Measurements from ENCODE around the gene MSH3.
A peak's percentile ranks its signal among the peaks of the same experiment; 100 is the strongest.
"Not testable (repeated sequence)": the region's sequence is repeated elsewhere in the genome, so short reads cannot be mapped to it uniquely, and the experiment has no call there.

MSH3 gene

DNA sequence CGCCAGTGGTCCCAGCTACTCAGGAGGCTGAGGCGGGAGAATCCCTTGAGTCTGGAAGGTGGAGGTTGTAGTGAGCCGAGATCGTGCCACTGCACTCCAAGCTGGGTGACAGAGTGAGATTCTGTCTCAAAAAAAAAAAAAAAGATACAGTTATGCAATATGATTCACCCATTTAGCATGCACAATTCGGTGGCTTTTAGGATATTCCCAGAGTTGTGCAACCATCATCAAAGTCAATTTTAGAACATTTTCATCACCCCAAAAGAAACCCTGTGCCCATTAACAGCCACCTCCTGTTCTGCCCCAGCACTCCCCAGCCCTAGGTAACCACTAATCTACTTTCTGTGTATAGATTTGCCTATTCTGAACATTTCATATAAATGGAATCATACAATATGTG is 4.7 kb downstream of the MSH3 start:
- no peak for DNase-seq

DNA sequence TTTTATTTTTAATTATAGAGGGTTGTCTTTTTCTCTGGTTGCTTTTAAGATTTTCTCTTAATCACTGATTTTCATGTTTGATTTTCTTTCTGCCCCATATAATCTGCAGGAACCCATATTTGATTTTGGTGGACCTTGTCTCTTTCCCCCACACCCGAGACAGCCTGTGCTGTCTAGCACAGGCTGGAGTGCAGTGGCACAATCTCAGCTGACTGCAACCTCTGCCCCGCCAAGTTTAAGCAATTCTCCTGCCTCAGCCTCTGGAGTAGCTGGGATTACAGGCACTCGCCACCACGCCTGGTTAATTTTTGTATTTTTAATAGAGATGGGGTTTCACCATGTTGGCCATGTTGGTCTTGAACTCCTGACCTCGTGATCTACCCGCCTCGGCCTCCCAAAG is 6.2 kb downstream of the MSH3 start:
- DNase-seq: not testable (repeated sequence)

DNA sequence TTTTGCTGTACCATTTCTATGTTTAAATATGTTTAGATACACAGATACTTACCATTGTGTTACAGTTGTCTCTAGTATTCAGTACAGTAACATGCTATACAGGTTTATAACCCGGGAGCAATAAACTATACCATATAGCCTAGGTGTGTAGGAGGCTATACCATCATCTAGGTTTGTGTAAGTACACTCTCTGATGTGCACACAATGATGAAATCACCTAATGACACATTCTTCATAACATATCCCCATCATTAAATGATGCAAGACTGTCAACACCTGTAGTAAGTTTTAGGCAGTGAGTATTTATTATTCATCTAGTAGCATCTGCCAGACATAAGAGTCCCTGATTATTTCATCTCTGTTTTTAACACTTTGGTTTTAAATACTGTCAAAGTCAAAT is 7.7 kb downstream of the MSH3 start:
- DNase-seq: no peak

DNA sequence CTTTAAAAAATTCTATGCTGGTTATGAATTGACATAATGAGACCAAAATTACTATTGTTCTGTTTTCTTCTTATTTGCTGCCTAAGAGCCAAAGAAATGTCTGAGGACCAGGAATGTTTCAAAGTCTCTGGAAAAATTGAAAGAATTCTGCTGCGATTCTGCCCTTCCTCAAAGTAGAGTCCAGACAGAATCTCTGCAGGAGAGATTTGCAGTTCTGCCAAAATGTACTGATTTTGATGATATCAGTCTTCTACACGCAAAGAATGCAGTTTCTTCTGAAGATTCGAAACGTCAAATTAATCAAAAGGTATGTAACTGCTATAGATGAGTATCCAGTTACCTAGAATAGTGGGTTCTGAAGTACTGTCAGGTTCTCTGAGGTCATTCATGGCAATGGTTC is 10.6 kb downstream of the MSH3 start:
- DNase-seq: no peak

DNA sequence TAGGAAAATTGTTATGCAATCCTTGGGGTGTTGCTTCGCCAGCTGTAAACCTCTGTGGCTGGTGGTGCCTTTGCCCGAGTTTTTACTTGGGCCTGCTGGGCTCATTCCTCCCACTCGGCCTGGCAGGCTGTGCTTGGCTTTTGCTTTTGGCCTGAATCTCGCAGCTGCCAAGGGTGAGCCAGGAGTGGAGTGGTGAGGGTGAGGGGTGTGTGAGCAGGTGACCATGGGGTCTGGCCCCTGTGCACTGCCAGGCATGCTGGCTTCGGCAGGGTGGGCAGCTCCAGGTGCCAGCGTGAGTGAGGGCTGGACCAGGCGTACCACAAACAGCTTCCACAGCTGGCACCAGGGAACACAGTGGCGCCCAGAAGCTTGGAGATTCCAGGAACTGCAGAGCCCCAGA is 12.9 kb downstream of the MSH3 start:
- no peak for DNase-seq

DNA sequence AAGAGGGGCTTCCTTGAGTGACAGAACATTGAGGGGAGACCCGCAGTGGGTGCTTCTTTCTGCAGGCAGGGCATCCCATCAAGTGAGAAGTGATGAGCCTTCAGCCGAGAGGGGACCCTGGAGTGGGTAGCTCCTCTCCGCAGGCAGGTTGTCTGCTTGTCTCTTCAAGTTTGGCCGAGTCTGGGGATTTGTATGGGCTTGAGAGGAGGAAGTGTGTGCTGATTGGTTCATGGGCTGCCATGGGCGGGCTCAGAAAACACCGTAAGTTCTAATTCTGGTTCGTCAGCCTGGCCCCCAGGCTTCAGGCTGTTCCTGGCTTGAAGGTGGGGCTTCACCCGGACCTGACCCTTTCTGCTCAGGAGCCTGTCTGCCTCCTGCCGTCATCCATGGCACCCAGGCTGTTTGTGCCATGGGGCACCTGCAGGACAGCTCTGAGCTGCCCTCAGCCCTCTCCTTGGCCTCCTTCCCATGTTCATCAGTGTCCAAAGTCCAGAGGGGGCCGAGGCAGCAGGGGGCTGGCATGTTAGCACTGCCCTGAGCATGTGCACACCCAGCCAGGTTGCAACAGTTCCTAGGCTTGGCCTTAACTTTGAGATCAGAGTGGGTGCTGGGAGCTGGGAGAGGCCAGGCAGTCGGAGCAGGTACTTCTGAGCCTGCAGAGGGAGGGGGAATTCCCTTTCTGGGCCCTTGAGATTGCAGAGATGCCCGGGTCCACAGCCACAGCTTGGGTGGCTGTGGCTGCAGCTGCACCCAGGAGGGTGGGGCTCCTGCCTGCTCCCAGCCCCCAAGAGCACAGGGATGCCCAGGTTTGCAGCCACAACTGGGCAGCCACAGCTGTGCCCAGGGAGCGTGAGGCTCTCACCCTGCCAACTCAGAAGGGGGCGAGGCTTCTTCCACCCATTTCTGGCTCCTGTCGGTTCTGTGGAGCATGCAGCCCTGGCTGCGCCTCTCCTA is 13.8 kb downstream of the MSH3 start:
- no peak for DNase-seq

DNA sequence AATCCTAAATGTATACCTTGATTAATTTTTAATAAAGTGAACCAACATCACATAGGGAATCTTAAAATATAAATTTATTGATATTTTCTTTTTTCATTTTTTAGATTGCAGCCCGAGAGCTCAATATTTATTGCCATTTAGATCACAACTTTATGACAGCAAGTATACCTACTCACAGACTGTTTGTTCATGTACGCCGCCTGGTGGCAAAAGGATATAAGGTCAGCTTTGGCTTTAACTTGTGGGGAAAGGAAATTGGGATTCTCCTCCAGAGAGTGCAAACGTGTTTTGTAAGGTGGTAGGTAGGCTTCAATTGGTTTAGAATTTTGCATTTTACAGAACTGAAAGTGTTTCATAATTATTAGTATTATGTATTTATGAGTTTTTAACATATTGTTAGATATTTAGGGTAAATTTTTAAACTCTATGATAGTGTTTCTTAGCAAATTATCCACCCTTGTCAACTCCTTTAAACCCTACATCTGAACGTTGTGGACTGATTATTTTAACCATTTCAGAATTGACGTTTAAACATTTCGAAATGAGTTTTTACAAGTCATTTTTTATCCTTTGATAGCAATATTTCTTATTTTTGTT is 17.8 kb downstream of the MSH3 start:
- peak; percentile 57 for DNase-seq

DNA sequence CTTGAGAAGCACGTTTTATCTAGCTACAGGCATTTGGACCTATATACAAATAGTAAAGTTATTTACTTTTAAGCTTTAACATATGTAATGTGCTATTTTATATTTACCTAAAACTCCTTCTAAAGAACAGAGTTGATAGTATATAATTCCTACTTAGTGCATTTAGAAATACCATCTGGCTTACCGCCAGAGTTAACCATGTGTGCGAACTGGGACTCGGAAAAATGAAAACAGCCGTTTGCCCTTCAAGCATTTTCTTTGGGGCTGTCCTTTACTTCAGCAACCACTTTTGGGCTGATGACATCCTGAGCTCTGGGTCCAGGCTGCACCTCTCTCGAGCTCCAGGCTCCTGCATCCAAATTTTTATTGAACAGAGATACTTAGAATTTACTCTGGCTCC is 22.3 kb downstream of the MSH3 start:
- no peak for DNase-seq

DNA sequence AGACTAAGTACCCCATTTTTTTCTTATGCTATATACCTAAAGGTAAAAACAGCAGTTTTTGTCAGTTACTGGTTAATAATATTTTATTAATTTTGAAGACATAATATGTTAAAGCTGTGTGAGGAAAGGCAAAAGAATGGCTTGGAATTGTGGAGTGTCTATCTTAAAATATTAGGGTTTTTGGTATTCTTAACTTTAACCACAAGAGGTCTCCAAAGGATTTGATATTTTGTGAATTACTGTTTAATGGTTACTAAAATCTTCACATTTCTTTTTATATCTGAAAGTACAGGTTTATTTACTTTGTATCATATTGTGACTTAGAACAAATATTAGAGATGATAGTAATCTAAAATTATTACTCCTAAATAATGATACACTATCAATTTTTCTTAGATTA is 32.3 kb downstream of the MSH3 start:
- DNase-seq: no peak

DNA sequence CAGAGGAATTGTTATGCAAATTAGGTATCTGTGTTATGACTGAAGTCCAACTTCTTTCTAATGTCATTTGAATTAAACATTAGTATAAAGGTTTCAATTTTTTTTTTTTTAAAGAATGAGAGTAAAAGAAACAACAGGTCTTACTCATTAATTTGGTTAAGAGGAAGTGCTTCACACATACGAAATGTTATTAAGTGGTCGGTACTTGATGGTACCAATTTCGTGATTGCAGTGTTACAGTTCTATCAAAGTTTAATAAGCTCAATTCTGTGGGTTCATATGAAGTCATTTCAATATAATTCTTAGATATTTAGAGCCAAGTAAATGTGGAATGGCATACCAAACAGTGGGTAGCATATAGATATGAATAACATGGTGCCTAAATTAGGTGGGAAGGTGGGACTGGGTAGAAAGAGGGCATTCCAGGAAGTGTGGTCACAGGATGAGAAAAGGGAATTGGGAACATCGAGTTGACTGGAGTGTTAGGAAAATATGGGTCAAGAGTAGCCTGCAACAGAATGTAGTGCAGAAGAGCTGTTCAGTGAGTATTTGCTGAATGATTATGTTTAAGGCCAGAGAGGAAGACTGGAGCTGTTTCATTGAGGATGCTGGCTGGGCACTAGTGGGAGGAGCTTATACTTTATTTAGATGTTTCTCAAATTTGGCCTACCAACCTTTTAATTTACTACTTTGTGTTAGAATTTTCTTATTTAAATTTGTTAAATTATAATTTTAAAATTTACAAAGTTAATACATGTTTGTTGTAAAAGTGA is 34.4 kb downstream of the MSH3 start:
- DNase-seq: no peak

DNA sequence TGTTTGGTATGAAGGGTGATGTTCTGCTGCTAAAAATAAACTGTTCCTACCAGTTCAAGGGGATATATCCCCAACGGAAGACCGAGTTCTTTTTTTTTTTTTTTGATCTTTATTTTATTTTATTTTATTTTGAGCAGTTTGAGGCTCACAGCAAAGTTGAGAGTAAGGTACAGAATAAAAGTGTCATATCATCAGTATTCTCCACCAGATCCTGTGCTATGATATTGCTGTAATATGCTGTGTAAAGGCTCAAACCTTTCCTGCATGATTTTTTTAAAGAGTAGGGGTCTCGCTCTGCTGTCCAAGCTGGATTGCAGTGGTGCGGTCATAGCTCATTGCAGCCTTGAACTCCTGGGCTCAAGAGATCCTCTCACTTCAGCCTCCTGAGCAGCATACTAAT is 35.2 kb downstream of the MSH3 start:
- no peak for DNase-seq

DNA sequence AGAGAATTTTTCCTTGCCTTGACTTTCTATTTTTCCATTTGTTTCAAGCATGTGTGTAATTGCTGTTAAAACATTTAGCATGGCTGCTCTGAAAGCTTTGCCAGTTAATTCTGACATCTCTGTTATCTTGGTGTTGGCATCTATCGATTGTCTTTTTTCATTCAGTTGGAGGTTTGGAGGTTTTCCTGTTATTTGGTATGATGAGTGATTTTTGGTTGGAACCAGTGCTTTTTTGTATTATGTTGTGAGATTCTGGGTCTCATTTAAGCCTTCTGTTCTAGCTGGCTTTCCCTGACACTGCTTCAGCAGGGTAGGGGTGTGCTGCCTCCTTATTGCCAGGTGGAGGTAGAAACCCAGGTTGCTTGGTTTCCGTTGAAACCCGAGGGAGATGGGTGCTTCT is 41.2 kb downstream of the MSH3 start:
- no peak for DNase-seq

DNA sequence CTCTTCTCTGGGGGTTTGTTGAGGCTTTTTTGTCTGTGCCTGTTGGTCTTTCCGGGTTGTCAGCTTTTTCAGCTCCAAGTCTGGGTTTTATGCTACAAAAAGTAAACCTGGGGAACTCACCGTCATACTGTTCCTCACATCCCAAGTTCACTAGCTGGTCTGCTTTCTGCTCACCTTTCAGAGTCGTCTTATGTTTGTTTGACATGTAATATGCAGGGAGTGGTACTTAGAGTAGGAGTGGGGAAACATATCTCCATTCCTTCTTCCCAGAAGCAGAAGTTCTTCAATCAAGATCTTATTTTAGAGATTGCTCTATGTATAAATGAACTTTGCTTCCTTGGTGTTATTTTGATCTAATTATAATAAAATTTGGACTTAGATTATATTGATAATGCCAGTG is 42.0 kb downstream of the MSH3 start:
- DNase-seq: no peak

DNA sequence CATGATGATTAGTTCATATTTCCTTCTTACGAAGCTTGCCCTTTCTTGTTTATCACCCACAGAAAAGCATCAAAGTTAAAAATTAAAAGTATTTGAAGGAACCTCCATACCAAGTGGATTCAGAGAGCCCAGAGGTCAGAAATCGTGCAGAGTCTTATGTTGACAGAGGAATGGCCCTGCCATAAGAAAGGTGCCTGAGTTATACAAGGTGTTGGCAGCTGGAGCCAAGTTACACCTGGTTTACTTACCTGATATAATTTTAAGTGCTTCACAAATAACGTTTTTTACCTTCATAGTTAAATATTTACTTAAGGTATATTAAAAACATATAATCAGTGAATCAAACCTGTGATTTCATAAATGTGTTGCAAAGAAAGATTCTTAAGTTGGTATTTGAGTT is 42.6 kb downstream of the MSH3 start:
- DNase-seq: no peak

DNA sequence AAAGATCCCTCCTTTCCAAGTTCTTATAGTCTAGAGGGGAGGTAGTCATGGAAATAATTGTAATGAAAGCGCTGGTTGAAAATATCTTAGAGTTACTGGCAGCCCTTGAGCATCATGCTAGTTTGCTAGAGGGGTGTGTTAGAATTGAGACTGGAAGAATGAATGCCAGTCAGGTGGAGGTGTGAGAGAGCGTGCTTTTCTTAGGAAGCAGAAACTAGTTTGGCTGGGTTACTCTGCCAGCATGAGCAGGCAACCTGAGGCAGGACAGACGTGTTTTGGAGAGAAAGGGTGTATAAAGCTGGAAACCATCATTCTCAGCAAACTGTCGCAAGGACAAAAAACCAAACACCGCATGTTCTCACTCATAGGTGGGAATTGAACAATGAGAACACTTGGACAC is 43.9 kb downstream of the MSH3 start:
- DNase-seq: no peak

DNA sequence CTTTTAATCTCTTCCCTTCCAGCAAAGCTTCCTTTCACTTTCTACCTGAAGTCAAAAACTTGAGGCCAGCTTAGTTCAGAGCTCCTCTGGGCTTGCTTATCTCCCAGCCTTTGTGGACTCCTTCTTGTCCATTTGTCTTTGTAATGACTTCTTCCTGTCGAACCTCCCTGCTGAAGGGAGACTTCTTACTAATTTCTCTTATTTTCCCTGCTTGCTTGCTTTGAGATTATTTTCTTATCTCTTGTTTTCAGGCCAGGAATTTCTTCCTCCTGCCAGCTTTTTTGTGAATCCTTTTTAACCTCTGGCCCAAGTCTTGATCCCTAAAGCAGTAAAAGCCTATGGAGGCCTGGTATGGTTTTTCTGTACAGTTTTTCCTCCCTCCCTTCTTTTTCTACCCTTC is 47.1 kb downstream of the MSH3 start:
- DNase-seq: no peak

DNA sequence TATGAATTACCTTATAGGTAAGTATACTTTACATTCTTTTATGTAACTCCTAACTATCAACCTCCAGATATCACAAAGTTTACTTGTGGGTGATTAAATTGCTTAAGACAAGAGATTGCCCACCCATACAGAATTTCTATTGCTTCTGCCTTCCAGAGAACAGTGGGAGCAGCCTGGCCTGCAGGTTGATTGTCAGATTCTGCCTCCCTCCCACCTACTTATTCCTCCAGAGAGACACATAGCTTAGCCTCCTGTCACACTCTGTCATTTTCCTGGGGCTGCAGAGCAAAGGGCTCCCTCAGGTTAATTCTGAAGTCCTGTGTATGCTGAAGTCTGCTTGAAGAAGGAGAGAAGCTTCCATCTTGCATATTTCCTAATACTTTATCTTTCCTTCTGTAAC is 48.8 kb downstream of the MSH3 start:
- DNase-seq: no peak

DNA sequence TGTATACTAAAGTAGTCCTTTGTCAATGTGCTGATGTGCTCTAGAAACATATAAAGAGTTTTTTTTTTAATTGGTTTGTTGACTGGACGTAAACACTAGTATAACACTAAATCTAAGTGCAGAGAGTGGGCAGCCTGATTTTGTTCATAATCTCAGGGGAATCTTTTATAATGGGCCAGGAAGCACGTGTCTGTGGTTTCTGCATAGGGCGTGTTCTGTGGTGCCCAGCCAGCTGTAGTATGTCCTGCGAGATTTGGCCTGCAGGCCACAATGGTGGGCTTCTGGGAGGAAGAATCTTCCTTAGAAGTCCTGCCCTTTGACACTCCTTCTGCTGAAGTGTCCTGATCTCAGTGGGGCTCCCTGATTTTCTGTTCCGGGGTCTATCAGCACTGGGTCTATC is 49.3 kb downstream of the MSH3 start:
- DNase-seq: no peak

DNA sequence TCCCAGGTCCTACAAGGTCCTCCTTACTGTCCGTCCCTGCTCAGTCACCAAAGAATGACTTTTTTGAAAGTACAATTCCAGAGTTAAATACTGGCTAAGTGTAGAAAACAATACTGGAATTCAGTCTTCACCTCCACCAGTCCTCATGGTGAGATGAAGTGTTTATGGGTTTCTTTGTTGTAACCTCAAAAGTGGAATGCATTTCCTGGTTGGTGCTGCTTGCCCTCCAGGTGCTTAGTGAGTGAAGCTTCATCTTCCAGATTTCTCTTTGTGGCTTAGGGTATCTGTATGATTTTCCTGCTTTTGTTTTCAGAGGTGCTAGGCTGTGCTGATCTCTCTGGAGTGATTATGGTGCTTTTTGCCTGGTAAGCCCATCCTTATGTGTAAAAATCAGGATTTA is 49.8 kb downstream of the MSH3 start:
- DNase-seq: no peak

DNA sequence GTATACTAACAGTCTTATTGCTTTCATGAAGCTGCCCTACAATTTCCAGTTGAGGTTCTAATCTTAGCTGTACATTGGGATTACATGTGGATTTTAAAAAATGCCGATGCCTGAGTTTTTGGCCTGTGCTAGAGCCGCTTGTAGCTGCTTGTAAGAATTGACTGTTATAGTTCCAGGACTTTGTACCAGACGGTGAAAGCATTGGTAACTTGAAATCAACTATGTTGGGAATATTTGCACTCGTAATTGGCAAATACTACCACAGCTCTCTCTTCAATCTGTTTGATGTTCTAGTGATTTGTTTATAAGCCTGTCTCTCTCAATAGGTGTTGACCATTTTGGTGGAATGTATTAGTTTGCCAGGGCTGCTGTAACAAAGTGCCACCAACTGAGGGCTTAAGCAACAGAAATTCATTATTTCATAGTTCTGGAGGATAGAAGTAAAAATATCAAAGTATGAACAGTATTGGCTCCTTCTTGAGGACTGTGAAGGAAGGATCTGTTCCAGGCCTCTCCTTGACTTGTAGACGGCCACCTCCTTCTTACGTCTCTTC is 50.8 kb downstream of the MSH3 start:
- no peak for DNase-seq

DNA sequence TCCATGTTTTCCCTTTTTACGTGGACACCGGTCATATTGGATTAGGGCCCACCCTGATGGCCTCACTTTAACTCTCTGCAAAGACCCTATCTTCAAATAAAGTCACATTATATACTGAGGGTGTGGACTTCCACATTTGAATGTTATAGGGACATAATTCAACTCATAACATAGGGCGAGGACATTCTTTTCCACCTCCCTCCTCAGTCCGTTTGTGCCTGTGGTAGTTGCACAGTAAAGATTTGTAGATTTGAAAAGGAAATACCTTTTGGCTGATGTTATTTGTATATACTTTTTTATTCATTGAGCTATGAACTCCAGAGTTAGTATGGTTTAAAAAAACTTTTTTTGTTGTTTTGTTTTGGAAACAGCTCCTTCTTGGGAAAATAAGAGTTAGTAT is 51.3 kb downstream of the MSH3 start:
- DNase-seq: no peak

DNA sequence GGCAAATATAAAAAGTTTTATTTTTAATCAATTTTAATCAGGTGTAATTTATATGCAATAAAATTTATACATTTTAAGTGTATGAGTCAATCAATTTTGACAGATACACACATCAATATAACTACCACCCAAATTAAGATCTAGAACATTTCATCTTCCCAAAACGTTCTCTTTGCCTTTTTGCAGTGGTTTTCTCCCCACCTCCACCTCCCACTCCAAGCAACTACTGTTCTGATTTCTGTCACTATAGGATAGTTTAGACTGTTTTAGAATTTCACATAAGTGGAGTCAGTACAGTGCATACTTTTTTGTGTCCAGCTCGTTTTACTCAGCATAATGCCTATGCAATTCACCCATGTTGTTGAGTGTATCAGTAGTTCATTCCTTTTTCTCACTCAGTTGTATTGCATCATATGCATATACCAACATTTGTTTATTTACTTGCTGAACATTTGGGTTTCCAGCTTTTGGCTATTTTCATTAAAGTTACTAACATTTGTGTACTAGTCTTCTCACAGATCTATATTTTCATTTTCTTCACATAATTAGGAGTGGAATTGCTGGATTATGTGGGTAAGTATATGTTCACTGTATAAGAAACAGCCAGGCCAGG is 52.5 kb downstream of the MSH3 start:
- DNase-seq: no peak

DNA sequence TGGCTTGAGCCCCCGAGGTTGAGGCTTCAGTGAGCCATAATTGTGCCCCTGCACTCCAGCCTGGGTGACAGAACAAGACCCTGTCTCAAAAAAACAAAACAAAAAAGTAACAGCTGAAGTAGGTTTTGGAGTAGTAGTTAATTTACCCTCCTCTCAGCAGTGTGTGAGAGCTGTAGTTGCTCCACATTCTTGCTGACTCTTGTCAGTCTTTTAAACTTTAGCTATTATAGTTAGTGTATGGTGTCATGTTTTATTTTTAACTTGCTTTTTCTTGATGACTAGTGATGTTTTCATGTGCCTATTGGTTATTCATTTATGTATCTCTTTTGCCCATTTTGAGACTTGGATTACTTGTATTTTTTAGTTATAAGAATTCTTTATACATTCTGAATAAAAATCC is 53.2 kb downstream of the MSH3 start:
- DNase-seq: no peak

Data from NCI-H1694 (cell line).